Keratinocyte (primary cell): ENCODE results near the gene TSPAN18.

ENCODE experiments used
- EZH2 ChIP-seq: IDR thresholded peaks from one replicate; pipeline ENCODE4 v1.6.1; 2012; ENCODE audit warnings: inconsistent platforms, mild to moderate bottlenecking, low read length, moderate library complexity
- TF ChIP-seq, protein P1 (sequence below), 3 experiments: IDR thresholded peaks in 1 of 3; conservative IDR thresholded peaks in 1 of 3; optimal IDR thresholded peaks in 1 of 3; 2 replicates in 2 of 3; 3 replicates in 1 of 3; pipeline versions ENCODE3 to v1.5.1; 2011; ENCODE audit warnings: low read length in 3 of 3, mild to moderate bottlenecking in 3 of 3, moderate library complexity in 2 of 3, control low read depth in 1 of 3, inconsistent platforms in 1 of 3; ENCODE audit not compliant: insufficient read depth in 2 of 3; ENCODE audit errors: extremely low read depth in 1 of 3

- TF ChIP-seq, protein P1, sequence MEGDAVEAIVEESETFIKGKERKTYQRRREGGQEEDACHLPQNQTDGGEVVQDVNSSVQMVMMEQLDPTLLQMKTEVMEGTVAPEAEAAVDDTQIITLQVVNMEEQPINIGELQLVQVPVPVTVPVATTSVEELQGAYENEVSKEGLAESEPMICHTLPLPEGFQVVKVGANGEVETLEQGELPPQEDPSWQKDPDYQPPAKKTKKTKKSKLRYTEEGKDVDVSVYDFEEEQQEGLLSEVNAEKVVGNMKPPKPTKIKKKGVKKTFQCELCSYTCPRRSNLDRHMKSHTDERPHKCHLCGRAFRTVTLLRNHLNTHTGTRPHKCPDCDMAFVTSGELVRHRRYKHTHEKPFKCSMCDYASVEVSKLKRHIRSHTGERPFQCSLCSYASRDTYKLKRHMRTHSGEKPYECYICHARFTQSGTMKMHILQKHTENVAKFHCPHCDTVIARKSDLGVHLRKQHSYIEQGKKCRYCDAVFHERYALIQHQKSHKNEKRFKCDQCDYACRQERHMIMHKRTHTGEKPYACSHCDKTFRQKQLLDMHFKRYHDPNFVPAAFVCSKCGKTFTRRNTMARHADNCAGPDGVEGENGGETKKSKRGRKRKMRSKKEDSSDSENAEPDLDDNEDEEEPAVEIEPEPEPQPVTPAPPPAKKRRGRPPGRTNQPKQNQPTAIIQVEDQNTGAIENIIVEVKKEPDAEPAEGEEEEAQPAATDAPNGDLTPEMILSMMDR (optimal IDR thresholded peaks at IDR 0.05 in 1 of 3, IDR thresholded peaks at IDR 0.05 in 1 of 3, conservative IDR thresholded peaks at IDR 0.05 in 1 of 3; ENCODE audit: extremely low read depth in 1 of 3, insufficient read depth in 2 of 3, low read length in 3 of 3): no peak
- TF ChIP-seq EZH2: no peak
Measured at GRCh38 chr11:44970293-44970692, 243.5 kb downstream of the TSPAN18 start.
